ENCODE measurements around the gene TXNDC11. TPM values are rescaled to one million over a fixed set of nuclear protein-coding genes. Genes with fewer than 3 reads are reported as not detected.

TXNDC11 gene
- total RNA-seq, 1 experiment from 2014 or later = 32.5 TPM

DNA sequence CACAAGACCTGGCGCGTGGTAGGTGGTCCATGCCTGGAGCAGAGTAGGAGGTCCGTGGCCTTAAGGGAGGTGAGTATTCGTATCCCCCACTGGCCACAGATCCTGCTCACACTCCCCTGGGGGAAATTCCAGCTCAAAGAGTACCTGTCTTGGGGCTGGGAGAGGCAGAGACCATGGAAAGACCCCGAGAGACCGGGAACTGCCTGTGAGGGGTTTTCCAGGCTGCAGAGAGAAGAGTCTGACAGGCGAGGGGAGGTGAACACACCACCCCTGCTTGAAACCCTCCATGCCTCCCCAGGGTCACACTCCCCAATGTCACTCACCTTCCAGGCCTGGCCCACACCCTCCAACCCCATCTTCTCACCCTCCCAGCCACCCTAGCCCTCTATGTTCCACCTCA lies 87.0 kb downstream of the TXNDC11 start:
- in situ Hi-C loops (cut with HindIII; ENCODE audit: low pct_unique_long_range_greater_than_20kb, low sequenced_read_pairs) = no loop called here

GRCh38 chr16:11651796-11652195 lies 90.9 kb downstream of the TXNDC11 start:
- DNase-seq (ENCODE audit: low read depth, low spot score) = no peak
- in situ Hi-C loops (cut with HindIII; ENCODE audit: low pct_unique_long_range_greater_than_20kb, low sequenced_read_pairs) = no loop called here

More for the DNA sequence above, 87.0 kb downstream of the TXNDC11 start:
- no peak for DNase-seq (ENCODE audit: low read depth, low spot score)

- DNase-seq (ENCODE audit: low read depth, low spot score) = no peak
- in situ Hi-C loops (cut with HindIII; ENCODE audit: low pct_unique_long_range_greater_than_20kb, low sequenced_read_pairs) = no loop called here
Measured at GRCh38 chr16:11650641-11651591, 91.7 kb downstream of the TXNDC11 start.

GRCh38 chr16:11649276-11649675 lies 93.4 kb downstream of the TXNDC11 start:
- DNase-seq (ENCODE audit: low read depth, low spot score) = no peak
- in situ Hi-C loops (cut with HindIII; ENCODE audit: low pct_unique_long_range_greater_than_20kb, low sequenced_read_pairs) = no loop called here

DNA sequence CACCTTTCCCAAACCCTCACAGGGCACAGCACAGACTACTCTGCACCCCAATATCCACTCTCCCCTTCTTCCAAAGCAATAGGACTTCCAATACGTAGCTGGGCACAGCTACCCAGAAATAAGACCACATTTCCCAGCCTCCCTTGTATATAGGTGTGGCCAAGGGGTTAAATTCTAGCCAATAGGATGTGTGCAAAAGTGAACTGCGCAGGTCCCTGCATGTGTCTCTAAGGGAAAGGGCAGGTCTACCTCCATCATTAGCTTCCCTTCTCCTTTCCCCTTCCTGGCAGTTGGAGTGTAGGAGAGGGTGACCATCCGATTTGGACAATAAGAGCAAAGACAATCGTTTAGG lies 99.9 kb downstream of the TXNDC11 start:
- in situ Hi-C loops (cut with HindIII; ENCODE audit: low pct_unique_long_range_greater_than_20kb, low sequenced_read_pairs) = no loop called here
- peak; percentile 21 for DNase-seq (ENCODE audit: low read depth, low spot score)

DNA sequence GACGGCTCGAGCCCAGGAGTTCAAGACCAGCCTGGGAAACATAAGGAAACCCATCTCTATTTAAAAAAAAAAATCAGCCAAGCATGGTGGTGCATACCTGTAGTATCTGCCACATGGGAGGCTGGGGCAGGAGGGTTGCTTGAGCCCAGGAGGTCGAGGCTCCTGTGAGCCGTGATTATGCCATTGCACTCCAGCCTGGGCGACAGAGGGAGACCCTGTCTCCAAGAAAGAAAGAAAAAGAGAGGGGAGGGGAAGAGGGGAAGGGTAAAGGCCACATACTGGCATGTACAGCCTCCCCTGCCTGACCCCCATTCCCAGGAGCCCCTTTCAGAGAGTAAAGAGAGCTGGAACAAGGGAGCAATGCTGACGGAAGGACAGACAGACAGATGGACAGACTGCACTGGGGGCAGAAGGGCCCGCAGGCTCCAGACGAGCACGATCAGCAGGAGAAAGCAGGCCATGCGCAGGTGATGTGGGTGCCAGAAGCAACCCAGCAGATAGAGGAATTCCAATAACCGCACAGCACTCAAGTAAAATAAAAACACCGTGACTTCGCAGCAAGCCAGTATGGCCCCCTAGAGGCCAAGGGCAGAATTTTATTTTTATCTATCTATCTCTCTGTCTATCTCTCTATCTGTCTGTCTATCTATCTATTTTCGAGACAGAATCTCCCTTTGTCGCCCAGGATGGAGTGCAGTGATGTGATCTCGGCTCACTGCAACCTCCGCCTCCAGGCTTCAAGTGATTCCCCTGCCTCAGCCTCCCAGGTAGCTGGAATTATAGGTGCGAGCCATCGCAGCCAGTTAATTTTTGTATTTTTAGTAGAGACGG lies 101.5 kb downstream of the TXNDC11 start:
- peak; percentile 88 for DNase-seq (ENCODE audit: low read depth, low spot score)

DNA sequence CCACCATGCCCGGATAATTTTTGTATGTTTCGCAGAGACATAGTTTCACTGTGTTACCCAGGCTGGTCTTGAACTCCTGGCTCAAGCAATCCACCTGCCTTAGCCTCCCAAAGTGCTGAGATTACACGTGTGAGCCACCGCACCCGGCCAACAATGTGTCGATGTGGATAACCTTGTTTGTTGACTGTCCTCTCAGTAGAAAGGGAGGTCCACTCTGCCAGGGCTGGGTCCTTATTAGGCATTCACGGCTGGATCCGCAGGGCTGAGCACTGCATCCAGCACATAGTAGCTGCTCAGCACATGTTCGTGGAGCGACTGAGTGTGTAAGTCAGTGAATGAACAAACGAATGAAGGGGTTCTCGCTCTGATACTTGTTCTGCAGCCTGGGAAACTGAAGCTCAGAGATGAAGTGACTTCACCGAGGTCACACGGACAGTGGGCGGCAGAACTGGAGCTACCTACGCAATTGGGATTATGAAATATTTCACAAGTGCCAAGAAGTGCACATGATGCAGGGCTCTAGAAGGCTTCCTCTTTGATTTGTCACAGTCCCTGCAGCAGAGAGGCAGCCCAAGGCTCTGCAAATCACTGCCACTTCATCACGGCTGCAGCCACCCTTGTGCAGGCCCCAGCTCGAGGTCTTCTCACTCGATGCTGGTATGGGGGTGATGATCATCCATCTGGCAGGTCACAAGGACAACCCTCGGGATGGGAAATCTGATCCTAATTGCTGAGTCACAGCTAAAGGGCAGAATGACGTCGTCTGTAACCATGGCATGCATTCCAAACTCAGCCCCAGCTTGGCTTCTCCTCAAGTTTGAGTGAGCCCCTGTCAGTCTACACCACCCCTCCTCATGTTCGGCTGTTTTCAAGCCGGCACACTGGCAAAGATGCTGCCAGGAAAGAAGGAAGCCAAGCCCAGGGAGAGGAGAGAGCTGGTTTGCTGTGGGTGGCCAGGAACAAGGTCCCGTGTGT lies 102.4 kb downstream of the TXNDC11 start:
- in situ Hi-C loops (cut with HindIII; ENCODE audit: low pct_unique_long_range_greater_than_20kb, low sequenced_read_pairs) = no loop called here
- DNase-seq (ENCODE audit: low read depth, low spot score) = peak; percentile 98

More for the DNA sequence above, 101.5 kb downstream of the TXNDC11 start:
- in situ Hi-C loops (cut with HindIII; ENCODE audit: low pct_unique_long_range_greater_than_20kb, low sequenced_read_pairs) = no loop called here

- in situ Hi-C loops (cut with HindIII; ENCODE audit: low pct_unique_long_range_greater_than_20kb, low sequenced_read_pairs) = no loop called here
- no peak for DNase-seq (ENCODE audit: low read depth, low spot score)
Measured at GRCh38 chr16:11639008-11639562, 103.6 kb downstream of the TXNDC11 start.

GRCh38 chr16:11638140-11638539 lies 104.5 kb downstream of the TXNDC11 start:
- no peak for DNase-seq (ENCODE audit: low read depth, low spot score)
- in situ Hi-C loops (cut with HindIII; ENCODE audit: low pct_unique_long_range_greater_than_20kb, low sequenced_read_pairs) = no loop called here

DNA sequence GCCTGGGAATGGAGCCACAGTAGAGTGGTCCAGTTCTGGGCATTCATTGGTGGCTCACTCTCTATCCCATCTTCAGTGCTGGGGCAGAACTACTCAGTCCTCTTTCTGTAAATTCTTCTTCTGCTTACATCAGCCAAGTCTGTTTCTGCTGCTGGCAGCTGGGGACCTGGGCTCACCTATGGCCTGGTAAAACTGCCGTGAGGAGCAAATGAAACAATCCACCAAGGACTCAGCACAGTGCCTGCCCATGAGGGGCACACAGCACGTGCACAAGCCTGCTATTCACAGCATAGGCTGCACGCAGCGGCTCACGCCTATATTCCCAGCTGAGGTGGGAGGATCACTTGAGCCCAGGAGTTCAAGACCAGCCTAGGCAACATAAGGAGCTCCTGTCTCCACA lies 105.3 kb downstream of the TXNDC11 start:
- in situ Hi-C loops (cut with HindIII; ENCODE audit: low pct_unique_long_range_greater_than_20kb, low sequenced_read_pairs) = no loop called here
- DNase-seq (ENCODE audit: low read depth, low spot score) = no peak

GRCh38 chr16:11636172-11636721 lies 106.4 kb downstream of the TXNDC11 start:
- no peak for DNase-seq (ENCODE audit: low read depth, low spot score)

DNA sequence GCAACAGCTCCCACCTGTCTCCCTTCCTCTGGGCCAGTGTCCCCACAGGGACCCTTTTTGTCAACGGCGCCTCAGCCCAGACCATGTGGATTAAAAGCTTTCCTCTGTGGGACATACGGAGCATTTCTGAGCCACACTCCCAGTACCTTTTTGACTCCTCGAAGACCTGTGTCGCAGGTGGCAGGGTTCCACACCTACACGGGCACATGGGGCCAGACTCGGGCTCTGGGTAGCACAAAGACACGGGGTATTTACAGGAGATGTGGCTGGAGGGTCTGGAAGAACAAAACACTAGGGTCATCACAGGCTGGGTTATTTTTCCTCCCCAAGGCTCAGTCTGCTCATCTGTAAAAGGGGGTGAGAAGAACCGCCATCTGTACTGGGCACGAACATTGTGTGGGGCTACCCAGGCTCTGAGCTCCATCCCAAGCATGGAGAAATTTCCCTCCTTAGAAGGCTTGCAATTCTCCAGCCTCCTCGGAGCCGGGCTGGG lies 106.9 kb downstream of the TXNDC11 start:
- in situ Hi-C loops (cut with HindIII; ENCODE audit: low pct_unique_long_range_greater_than_20kb, low sequenced_read_pairs) = no loop called here
- no peak for DNase-seq (ENCODE audit: low read depth, low spot score)

More at GRCh38 chr16:11636172-11636721, 106.4 kb downstream of the TXNDC11 start:
- in situ Hi-C loops (cut with HindIII; ENCODE audit: low pct_unique_long_range_greater_than_20kb, low sequenced_read_pairs) = no loop called here

DNA sequence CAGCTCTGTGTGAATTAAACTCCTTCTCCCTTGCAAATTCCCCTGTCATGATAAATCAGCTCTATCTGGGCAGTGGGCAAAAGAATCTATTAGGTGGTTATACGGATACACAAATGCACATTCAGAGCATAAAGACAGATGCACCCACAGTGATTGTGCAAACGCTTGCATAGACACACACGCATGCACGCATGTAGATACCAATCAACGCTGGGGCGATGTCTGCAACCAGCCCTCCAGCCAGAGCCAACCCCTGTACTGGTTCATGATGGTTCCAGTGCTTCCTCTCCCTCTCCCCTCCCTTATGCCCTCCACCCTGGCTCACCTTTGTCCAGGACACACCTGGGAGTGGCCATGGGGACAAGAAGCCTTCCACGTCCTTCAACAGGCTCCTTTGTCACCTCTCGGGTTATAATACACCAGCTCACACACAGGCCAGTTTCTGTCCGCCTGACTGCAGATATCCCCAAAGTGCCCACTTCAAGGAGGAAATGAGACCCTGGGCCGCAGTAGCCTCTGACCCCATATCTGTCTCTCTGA lies 107.5 kb downstream of the TXNDC11 start:
- DNase-seq (ENCODE audit: low read depth, low spot score) = no peak
- in situ Hi-C loops (cut with HindIII; ENCODE audit: low pct_unique_long_range_greater_than_20kb, low sequenced_read_pairs) = no loop called here

- in situ Hi-C loops (cut with HindIII; ENCODE audit: low pct_unique_long_range_greater_than_20kb, low sequenced_read_pairs) = no loop called here
- DNase-seq (ENCODE audit: low read depth, low spot score) = no peak
Measured at GRCh38 chr16:11634312-11634711, 108.3 kb downstream of the TXNDC11 start.

DNA sequence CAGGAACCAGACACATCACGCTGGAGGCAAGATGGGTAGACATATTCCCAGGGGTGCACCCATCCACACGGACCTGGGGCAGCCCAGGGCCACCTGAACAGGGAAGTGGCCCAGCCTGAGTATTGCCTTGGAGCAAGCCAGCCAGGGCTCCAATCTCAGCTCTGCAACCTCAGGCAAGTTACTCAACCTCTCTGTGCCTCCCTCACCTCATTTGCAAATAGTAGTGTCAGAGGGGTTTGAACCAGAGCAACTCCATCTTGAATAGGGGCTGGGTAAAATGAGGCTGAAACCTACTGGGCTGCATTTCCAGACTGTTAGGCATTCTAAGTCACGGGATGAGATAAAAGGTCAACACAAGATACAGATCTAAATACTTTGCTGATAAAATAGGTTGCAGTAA lies 109.5 kb downstream of the TXNDC11 start:
- DNase-seq (ENCODE audit: low read depth, low spot score) = no peak
- in situ Hi-C loops (cut with HindIII; ENCODE audit: low pct_unique_long_range_greater_than_20kb, low sequenced_read_pairs) = no loop called here

DNA sequence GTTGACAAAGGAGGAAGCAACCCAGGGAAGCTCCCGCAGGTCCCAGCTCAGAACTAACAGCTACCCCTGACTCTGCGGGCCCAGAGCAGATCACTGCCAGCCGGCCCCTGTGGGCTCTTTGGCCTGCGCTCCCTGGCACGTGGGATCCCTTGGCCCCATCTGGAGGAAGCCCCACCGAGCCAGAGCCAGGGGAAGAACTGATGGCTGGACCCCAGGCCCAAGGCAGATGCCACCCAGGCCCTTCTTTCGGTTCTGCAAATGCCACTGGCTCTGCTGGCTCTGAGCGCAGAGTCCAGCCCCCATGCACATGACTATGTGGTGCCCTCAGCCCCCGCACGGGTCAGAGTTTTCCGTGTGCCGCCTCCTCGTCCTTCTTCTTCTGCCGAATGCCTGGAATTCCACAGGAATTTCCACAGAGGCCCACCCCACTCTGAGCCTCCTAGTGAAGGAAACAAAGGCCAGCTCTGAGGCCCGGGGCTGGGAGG lies 110.2 kb downstream of the TXNDC11 start:
- peak; percentile 54 for DNase-seq (ENCODE audit: low read depth, low spot score)

More for the DNA sequence above, 110.2 kb downstream of the TXNDC11 start:
- in situ Hi-C loops (cut with HindIII; ENCODE audit: low pct_unique_long_range_greater_than_20kb, low sequenced_read_pairs) = no loop called here

Measured in SK-MEL-5 (cell line).